HG02973 (cell line): ENCODE measurements around the gene GLS.
"Not testable (repeated sequence)": the region's sequence is repeated elsewhere in the genome, so short reads cannot be mapped to it uniquely, and the experiment has no call there.

ENCODE experiments used
- ATAC-seq: cut with Tn5 transposase; IDR thresholded peaks from one replicate; pipeline ENCODE4 v1.9.1; 2021; ENCODE audit warnings: moderate library complexity; ENCODE audit not compliant: unreplicated experiment

The GLS gene

GRCh38 chr2:190987938-190988337 is 107.3 kb downstream of the GLS start:
- ATAC-seq: no peak

- no peak for ATAC-seq
Measured at GRCh38 chr2:190988910-190989309, 108.3 kb downstream of the GLS start.

GRCh38 chr2:190990132-190990531 is 109.5 kb downstream of the GLS start:
- no peak for ATAC-seq

- no peak for ATAC-seq
Measured at GRCh38 chr2:190993292-190993643, 112.6 kb downstream of the GLS start.

GRCh38 chr2:190994148-190994547 is 113.5 kb downstream of the GLS start:
- ATAC-seq: no peak

- ATAC-seq: not testable (repeated sequence)
Measured at GRCh38 chr2:190995315-190995714, 114.7 kb downstream of the GLS start.

GRCh38 chr2:190996338-190996946 is 115.8 kb downstream of the GLS start:
- ATAC-seq: peak; percentile 50

- ATAC-seq: no peak
Measured at GRCh38 chr2:190996947-190997346, 116.3 kb downstream of the GLS start.

- ATAC-seq: no peak
Measured at GRCh38 chr2:190997526-190998113, 117.0 kb downstream of the GLS start.

- ATAC-seq: no peak
Measured at GRCh38 chr2:190999058-190999457, 118.4 kb downstream of the GLS start.

- ATAC-seq: no peak
Measured at GRCh38 chr2:190999949-191000665, 119.5 kb downstream of the GLS start.

- ATAC-seq: no peak
Measured at GRCh38 chr2:191001032-191001431, 120.4 kb downstream of the GLS start.

- ATAC-seq: no peak
Measured at GRCh38 chr2:191001624-191002023, 121.0 kb downstream of the GLS start.

GRCh38 chr2:191003405-191004309 is 123.0 kb downstream of the GLS start:
- no peak for ATAC-seq

- no peak for ATAC-seq
Measured at GRCh38 chr2:191006297-191006696, 125.7 kb downstream of the GLS start.

GRCh38 chr2:191006997-191007783 is 126.6 kb downstream of the GLS start:
- no peak for ATAC-seq

GRCh38 chr2:191008286-191008685 is 127.7 kb downstream of the GLS start:
- no peak for ATAC-seq

- ATAC-seq: no peak
Measured at GRCh38 chr2:191009541-191010374, 129.1 kb downstream of the GLS start.
